ENCODE results near the gene AFAP1L2.

The AFAP1L2 gene

GRCh38 chr10:114288424-114289095 lies 115.7 kb downstream of the AFAP1L2 start:
- DNase-seq (ENCODE audit: low spot score) = no peak

GRCh38 chr10:114286921-114287320 lies 117.4 kb downstream of the AFAP1L2 start:
- DNase-seq (ENCODE audit: low spot score) = no peak

- DNase-seq (ENCODE audit: low spot score) = no peak
Observed at GRCh38 chr10:114285961-114286441, 118.3 kb downstream of the AFAP1L2 start.

- no peak for DNase-seq (ENCODE audit: low spot score)
Observed at GRCh38 chr10:114284346-114285071, 119.8 kb downstream of the AFAP1L2 start.

GRCh38 chr10:114283535-114284234 lies 120.6 kb downstream of the AFAP1L2 start:
- no peak for DNase-seq (ENCODE audit: low spot score)

- no peak for DNase-seq (ENCODE audit: low spot score)
Observed at GRCh38 chr10:114283091-114283490, 121.2 kb downstream of the AFAP1L2 start.

GRCh38 chr10:114282526-114282925 lies 121.8 kb downstream of the AFAP1L2 start:
- no peak for DNase-seq (ENCODE audit: low spot score)

GRCh38 chr10:114281461-114281860 lies 122.8 kb downstream of the AFAP1L2 start:
- no peak for DNase-seq (ENCODE audit: low spot score)

- DNase-seq (ENCODE audit: low spot score) = no peak
Observed at GRCh38 chr10:114281006-114281405, 123.3 kb downstream of the AFAP1L2 start.

GRCh38 chr10:114279901-114280644 lies 124.2 kb downstream of the AFAP1L2 start:
- no peak for DNase-seq (ENCODE audit: low spot score)

GRCh38 chr10:114279289-114279688 lies 125.0 kb downstream of the AFAP1L2 start:
- no peak for DNase-seq (ENCODE audit: low spot score)

GRCh38 chr10:114278884-114279191 lies 125.5 kb downstream of the AFAP1L2 start:
- no peak for DNase-seq (ENCODE audit: low spot score)

GRCh38 chr10:114278140-114278883 lies 126.0 kb downstream of the AFAP1L2 start:
- DNase-seq (ENCODE audit: low spot score) = no peak

- DNase-seq (ENCODE audit: low spot score) = no peak
Observed at GRCh38 chr10:114276671-114277070, 127.6 kb downstream of the AFAP1L2 start.

- DNase-seq (ENCODE audit: low spot score) = no peak
Observed at GRCh38 chr10:114276066-114276465, 128.2 kb downstream of the AFAP1L2 start.

GRCh38 chr10:114274616-114275453 lies 129.5 kb downstream of the AFAP1L2 start:
- no peak for DNase-seq (ENCODE audit: low spot score)

- no peak for DNase-seq (ENCODE audit: low spot score)
Observed at GRCh38 chr10:114273910-114274309, 130.4 kb downstream of the AFAP1L2 start.

GRCh38 chr10:114272696-114273095 lies 131.6 kb downstream of the AFAP1L2 start:
- no peak for DNase-seq (ENCODE audit: low spot score)

- peak; percentile 90 for DNase-seq (ENCODE audit: low spot score)
Observed at GRCh38 chr10:114271779-114272167, 132.5 kb downstream of the AFAP1L2 start.

- no peak for DNase-seq (ENCODE audit: low spot score)
Observed at GRCh38 chr10:114271075-114271778, 133.1 kb downstream of the AFAP1L2 start.
